Dedifferentiated amniotic fluid mesenchymal stem cell (primary cell): Measurements from ENCODE around the gene SLC30A7.
"Not testable (repeated sequence)": the region's sequence is repeated elsewhere in the genome, so short reads cannot be mapped to it uniquely, and the experiment has no call there.

Experiments used
- DNase-seq: peaks from one replicate; pipeline ENCODE4 v3.0.0-alpha.2; 2016; ENCODE audit errors: extremely low spot score

Gene SLC30A7

GRCh38 chr1:100889869-100890482 is 5.9 kb upstream of the SLC30A7 start:
- DNase-seq = not testable (repeated sequence)

- DNase-seq = no peak
These were observed 4.5 kb upstream of the SLC30A7 start for GRCh38 chr1:100891380-100891779.

GRCh38 chr1:100892554-100892953 is 3.3 kb upstream of the SLC30A7 start:
- no peak for DNase-seq

DNA sequence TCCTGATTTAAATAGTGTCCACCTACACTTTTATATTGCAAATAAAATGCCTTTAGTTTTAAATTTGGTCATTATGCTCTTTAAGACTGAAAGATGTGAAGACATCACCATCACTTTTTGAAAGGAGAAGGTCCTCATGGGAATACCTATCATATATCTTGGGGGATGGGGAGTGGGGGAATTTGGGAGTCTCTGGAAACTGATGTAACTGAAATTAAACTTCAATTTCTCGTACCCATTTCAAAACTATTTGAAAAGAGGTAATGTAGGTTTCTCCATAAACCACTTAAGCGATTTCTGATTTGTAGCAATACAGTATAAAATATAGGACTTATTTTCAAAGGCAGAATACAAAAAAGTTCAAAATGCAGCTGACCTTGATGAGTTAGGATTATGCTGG is 2.2 kb upstream of the SLC30A7 start:
- DNase-seq = no peak

DNA sequence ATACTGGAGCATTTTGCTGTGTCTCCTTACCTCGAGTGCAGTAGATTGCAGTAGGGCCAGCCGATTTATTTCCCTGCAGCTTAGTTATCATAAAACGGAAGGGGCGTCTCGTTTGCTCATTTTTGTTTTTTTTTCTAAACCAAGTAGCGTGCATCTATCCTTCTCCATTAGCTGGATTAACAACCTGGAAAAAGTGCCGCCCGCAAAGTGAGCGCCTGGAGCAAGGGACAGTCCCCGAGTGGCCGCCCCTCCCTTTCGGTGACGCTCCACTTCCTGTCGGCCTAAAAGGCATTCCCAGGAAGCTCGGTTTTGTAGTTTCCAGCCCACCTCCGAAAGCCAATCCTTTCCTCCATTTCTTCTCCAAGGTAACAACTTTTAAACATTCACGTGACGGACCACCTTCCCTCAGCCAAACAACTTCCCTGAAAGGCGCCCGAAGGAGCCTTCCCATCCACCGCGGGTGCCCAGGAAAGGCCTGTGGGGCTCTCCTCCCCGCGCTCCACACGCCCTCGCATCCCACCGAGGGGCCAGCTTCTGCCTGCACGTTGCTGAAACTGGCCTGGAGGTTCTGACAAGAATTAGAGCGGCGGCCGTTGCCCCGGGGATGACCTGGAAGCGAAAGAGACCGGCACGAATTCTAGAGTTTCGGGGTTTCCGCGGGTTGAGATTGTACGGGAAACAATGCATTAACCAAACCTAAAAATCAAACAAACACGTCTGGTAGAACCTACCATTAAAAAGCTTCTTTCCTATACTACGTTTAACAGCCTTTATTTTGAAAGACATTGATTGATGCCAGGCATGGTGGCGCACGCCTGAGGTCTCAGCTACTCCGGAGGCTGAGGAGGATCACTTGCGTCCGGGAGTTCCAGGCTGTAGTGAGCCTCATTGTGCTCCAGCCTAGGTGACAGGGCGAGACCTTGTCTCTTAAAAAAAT is 1.0 kb upstream of the SLC30A7 start, which contains the start of gene EXTL2:
TSS of gene EXTL2 (minus strand) at position 240 of the 937 bp plus-strand sequence. CDS start 6,085 bp downstream, outside the sequence.
- peak; percentile 64 for DNase-seq

- DNase-seq = peak; percentile 35
These were observed 642 bp downstream of the SLC30A7 start for GRCh38 chr1:100896481-100896982.

DNA sequence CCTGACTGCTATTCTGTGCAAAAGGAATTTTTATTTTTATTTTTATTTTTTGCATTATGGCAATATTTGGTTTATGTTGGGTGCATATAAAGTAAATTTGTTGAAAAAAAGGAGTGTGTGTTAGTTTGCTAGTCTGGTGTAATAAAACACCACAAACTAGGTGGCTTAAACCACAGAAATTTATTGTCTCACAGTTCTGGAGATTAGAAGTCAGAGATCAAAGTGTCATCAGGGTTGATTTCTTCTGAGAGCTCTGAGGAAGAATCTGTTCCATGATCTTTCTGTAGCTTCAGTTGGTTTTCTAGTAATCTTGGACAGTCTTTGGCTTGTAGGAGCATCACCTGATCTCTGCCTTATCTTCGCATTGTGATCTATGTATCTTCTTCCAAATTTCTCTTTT is 6.5 kb downstream of the SLC30A7 start:
- DNase-seq = no peak

DNA sequence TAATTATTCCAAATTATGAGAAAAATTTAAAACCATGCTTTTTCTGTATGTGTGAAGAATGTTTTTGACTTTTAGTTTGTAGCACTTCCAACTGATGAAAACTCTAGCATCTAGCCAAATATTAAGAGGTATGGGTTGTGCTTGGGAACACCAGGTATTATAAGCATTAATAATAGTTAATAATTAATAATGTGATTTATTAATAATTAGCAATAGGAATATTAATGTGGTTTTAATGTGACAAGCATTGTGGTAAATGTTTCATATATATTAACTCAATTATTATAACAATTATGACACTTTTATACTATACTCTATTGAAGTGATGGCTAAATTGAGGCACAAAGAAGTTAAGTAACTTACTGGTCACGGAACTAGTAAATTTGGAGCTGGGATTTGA is 7.9 kb downstream of the SLC30A7 start:
- no peak for DNase-seq

DNA sequence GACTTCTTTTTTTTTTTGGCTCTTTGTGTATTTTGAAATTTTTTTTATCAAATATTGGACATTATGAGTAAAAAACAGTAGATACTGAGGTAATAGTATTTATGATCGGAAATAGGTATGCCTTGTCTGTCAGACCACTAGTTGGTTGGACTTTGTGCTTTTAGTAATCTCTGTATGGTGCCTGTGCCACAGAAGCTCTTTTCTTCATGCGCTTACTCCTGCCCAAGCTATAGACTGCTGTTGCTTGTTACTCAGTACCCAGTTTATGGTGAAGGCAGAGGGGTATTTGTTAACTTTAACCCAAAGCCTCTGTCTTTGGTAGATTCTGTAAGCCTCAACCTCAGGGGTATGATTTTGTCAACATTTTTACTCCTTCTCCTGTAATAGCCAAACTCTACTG is 8.6 kb downstream of the SLC30A7 start:
- no peak for DNase-seq

DNA sequence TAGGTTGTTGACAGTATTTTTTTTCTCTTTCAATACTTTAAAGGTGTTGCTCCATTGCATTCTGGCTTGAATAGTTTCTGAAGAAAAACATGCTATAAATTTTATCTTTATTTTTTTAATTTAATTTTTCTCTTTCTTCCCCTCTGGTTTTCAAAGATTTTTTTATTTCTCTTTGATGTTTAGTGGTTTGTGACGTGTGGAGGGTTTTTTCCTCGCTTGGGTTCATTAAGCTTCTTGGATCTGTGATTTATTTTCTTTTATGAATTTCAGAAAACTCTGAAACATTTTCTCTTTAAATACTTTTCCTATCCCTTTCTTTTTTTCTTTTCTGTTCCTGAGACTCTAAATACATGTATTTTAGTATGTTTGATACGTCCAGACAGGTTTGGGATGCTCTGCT is 9.3 kb downstream of the SLC30A7 start:
- DNase-seq = no peak

DNA sequence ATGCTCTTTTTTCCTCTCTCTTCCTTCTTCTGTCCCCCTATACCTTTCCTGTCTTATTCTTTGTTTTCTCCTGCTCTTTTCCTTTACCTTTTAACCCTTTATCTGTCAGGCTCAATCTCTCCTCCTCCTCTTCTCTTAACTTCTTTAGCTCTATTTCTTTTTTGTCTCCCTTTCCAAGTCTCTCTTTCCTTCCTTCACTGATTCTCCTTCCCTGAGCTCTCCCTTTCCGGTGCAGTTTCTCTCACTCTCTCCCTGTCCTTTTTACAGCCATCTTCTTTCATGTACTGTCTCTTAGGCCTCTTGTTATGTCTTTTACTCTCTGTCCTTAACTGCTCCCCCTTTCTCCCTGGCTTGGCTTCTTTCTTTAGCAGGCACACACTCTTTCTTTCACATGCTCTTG is 12.0 kb downstream of the SLC30A7 start:
- DNase-seq = no peak

- DNase-seq = no peak
These were observed 13.1 kb downstream of the SLC30A7 start for GRCh38 chr1:100909018-100909417.

- DNase-seq = no peak
These were observed 16.1 kb downstream of the SLC30A7 start for GRCh38 chr1:100912019-100912418.

DNA sequence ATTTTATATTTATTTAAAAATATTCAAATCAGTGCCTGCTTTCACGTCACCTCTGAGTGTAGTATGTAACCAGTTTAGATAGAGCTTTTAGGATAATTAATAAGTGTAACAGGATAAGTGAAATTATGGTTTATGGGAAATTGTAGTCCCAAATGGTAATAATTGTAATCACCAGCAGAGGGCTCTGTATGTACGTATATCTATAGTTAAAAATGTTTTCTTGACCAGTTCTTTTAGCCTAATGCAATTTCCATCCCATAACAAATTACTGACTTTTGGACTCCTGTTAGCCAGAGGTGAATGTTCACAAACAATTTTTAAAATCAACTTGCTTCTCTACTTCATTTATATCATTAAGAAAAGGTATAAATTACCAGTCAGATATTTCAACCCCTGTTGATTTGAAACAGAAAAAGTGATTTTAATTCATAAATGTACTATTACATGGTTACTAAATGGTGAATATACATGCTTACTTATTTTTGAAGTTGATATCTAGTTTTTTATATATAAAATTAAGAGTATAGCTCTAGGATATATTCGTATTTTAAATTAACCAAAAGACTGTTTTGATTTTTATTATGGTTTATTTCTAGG is 25.3 kb downstream of the SLC30A7 start:
- DNase-seq = peak; percentile 72

GRCh38 chr1:100924212-100924611 is 28.3 kb downstream of the SLC30A7 start:
- DNase-seq = no peak

DNA sequence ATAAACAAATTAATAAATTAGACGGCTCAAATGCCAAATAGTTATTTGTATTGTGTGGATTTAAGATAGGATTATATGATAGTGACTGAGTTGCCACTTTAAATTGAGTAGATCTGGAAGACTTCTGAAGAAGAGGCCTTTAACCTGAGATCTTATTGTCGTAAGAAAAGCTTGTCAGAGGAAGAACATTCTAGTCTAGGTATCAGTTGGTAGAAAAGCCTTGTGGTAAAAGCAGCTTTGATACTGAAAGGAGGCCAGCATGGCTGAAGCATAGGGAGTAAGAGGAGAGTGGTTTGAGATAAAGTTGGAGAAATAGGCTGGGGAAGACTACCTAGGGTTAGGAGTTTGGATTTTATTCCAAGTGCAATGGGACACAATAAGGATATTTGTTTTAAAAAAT is 29.1 kb downstream of the SLC30A7 start:
- no peak for DNase-seq

- no peak for DNase-seq
These were observed 30.4 kb downstream of the SLC30A7 start for GRCh38 chr1:100926240-100926639.

- DNase-seq = no peak
These were observed 31.4 kb downstream of the SLC30A7 start for GRCh38 chr1:100927276-100927675.

DNA sequence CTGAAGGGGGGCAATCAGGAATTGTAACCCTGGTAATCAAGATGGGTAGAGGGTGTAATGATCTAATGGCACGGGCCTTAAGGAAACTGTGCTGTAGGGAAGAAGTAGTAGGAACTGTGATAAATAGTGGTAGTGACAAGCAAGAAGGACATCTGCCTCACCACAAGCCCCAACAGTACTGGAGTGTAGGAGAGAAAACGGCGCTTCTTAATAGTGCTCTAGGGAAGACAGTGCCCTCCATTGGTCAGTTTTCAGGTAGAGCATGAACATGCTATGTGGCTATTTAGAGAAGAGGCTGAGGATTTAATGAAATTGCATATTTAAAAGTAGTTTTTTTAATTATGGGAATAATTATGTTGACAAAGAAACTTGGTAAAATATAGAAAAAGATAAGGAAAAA is 32.2 kb downstream of the SLC30A7 start:
- no peak for DNase-seq

DNA sequence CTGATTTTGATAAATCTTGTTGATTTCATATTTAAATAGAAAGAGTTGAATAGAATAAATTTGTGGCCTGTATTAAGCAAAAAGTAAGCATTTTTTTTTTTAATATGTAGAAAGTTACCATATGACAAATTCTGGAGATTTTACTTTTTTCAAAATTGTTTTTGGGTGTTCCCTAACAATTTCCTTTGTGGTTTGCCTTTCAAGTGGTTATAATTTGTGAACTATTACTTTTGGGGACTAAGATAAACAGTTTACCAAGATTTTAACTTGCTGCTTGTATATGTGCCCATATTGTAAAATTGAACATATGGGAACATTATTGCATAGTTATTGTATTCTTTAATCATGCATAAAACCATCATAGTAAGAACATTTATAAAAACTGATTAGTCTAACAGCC is 34.6 kb downstream of the SLC30A7 start:
- no peak for DNase-seq

- no peak for DNase-seq
These were observed 35.8 kb downstream of the SLC30A7 start for GRCh38 chr1:100931716-100932115.

DNA sequence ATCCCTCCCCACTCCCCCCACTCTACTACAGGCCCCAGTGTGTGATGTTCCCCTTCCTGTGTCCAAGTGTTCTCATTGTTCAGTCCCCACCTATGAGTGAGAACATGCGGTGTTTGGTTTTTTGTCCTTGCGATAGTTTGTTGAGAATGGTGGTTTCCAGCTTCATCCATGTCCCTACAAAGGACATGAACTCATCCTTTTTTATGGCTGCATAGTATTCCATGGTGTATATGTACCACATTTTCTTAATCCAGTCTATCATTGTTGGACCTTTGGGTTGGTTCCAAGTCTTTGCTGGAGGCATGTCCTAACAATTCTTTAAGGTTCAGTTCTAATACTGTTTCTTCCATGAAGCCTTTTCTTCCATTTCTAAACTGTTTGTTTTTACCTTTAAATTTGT is 37.7 kb downstream of the SLC30A7 start:
- DNase-seq = not testable (repeated sequence)
